ENCODE measurements around the gene FREY1. TPM values are rescaled to one million over a fixed set of nuclear protein-coding genes. Genes with fewer than 3 reads are reported as not detected.

Gene FREY1
- total and polyA plus RNA-seq, 4 donors, result 0.15 to 0.67 (median 0.39) TPM

DNA sequence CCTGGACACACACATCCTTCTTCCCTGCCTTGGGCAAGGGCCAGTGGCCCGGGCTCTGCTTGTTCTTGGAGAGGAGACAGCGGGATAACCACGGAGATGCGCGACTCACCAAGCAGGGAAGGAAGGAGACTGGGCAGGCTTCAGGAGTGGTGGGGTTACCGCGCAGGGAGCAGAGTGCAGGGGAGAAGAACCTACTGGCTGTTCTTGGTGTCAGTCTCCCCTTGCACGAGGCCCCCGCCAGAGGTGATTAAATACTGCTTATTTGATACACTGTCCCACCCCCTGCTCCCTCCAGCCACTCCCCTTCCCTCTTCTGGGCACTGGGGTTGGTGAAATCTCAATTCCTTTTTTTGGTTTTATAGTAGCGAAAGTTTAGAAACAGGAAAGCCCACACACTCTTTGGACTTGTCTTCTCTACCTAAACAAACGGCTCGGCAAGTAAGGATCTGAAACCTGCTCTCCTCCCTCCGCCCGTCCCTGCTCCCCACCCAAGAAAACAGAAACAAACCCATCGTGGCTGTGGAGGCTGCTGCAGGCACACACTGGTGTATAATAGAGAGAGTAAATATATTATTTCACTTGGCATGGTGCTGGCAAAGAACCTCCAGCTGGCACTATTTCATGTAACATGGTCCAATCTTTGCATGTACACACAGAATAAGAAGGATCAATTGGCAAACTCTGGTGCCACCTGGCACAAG lies 26.2 kb upstream of the FREY1 start:
- ATAC-seq (ENCODE audit: insufficient read depth, low FRiP score), result no peak
- no peaks in the 10 kb centered on the region for H3K27me3 ChIP-seq (ENCODE audit: control insufficient read depth in 3 of 3, insufficient read depth in 3 of 3, low read length in 2 of 3)
- peaks cover 6 to 39% (median 13%) of the 10 kb centered on the region in 4 donors for H3K36me3 ChIP-seq (ENCODE audit: control insufficient read depth in 4 of 4, insufficient read depth in 4 of 4, low read length in 4 of 4)
- no peak overlapping the region for H3K9ac ChIP-seq (ENCODE audit: insufficient read depth in 1 of 2, low read length in 2 of 2)
- H3K4me1 ChIP-seq (ENCODE audit: control insufficient read depth in 5 of 5, insufficient read depth in 5 of 5, low read length in 5 of 5), result peaks cover 0 to 6% (median 0%) of the 10 kb centered on the region in 5 donors
- no peak overlapping the region for H3K27ac ChIP-seq (ENCODE audit: low read depth in 1 of 2, low read length in 1 of 2)
- no peak overlapping the region for H3K4me3 ChIP-seq
- DNase-seq, result no peak
- 58 to 67% methylated on average over 15 of the region's 15 CpGs for WGBS, 2 donors
- H3K9me3 ChIP-seq (ENCODE audit: control insufficient read depth in 4 of 4, insufficient read depth in 3 of 4, low read length in 3 of 4), result no peaks in the 10 kb centered on the region
- TF ChIP-seq, protein P1, sequence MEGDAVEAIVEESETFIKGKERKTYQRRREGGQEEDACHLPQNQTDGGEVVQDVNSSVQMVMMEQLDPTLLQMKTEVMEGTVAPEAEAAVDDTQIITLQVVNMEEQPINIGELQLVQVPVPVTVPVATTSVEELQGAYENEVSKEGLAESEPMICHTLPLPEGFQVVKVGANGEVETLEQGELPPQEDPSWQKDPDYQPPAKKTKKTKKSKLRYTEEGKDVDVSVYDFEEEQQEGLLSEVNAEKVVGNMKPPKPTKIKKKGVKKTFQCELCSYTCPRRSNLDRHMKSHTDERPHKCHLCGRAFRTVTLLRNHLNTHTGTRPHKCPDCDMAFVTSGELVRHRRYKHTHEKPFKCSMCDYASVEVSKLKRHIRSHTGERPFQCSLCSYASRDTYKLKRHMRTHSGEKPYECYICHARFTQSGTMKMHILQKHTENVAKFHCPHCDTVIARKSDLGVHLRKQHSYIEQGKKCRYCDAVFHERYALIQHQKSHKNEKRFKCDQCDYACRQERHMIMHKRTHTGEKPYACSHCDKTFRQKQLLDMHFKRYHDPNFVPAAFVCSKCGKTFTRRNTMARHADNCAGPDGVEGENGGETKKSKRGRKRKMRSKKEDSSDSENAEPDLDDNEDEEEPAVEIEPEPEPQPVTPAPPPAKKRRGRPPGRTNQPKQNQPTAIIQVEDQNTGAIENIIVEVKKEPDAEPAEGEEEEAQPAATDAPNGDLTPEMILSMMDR (IDR thresholded peaks at IDR 0.05; ENCODE audit: control extremely low read depth, extremely low read depth), result no peak

DNA sequence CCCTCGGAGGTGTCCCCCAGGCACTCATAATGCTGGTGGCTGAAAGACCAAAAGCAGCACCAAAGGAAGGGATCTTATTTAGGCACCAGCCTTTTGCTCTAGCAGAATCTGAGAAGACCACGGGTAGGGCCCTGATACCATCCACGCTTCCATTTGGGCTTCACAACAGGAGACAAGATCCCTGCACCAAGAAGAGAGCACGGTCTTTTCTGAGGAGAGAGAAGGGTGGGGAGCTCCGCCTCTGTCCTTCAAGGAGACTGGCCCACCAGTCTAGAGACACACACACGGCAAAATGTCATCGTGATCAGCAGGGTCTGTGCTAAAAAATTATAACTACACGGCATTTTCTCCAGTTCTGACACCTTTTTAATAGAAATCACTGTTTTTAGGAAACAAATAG lies 25.1 kb upstream of the FREY1 start:
- TF ChIP-seq, protein P1 (IDR thresholded peaks at IDR 0.05; ENCODE audit: control extremely low read depth, extremely low read depth), result no peak
- DNase-seq (no peak), ATAC-seq (ENCODE audit: insufficient read depth, low FRiP score) (no peak)
- WGBS, 2 donors, result 90 to 94% methylated on average over 8 of the region's 8 CpGs
- Histone ChIP-seq H3K36me3 (ENCODE audit: control insufficient read depth in 4 of 4, insufficient read depth in 4 of 4, low read length in 4 of 4) (peaks cover 6 to 36% (median 12%) of the 10 kb centered on the region in 4 donors), H3K27me3 (ENCODE audit: control insufficient read depth in 3 of 3, insufficient read depth in 3 of 3, low read length in 2 of 3) (no peaks in the 10 kb centered on the region), H3K27ac (ENCODE audit: low read depth in 1 of 2, low read length in 1 of 2) (no peak overlapping the region), H3K9ac (ENCODE audit: insufficient read depth in 1 of 2, low read length in 2 of 2) (no peak overlapping the region), H3K9me3 (ENCODE audit: control insufficient read depth in 4 of 4, insufficient read depth in 3 of 4, low read length in 3 of 4) (no peaks in the 10 kb centered on the region), H3K4me3 (no peak overlapping the region), H3K4me1 (ENCODE audit: control insufficient read depth in 5 of 5, insufficient read depth in 5 of 5, low read length in 5 of 5) (peaks cover 0 to 6% (median 0%) of the 10 kb centered on the region in 5 donors)

DNA sequence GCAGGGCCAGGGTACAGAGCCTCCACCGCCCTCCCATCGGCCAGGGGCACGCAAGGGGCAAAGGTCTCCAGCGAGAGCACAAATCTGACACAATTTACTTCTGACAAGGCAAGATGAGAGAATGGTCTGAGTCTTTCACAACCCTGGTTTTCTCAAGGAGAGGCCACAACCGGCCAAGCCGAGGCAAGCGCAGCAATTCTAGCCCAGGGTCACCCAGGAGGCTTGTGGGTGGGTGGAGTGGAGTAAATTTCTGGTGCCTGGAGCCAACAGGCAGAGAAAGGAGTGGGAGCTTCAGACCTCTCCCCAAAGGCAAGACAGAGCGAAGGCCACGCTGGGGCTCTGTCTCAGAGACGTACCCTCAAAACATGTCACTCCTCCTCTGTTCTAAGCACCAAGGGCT lies 24.7 kb upstream of the FREY1 start:
- H3K4me3 ChIP-seq, result no peak overlapping the region
- DNase-seq (no peak), ATAC-seq (ENCODE audit: insufficient read depth, low FRiP score) (no peak)
- no peak overlapping the region for H3K27ac ChIP-seq (ENCODE audit: low read depth in 1 of 2, low read length in 1 of 2)
- H3K4me1 ChIP-seq (ENCODE audit: control insufficient read depth in 5 of 5, insufficient read depth in 5 of 5, low read length in 5 of 5), result peaks cover 0 to 6% (median 0%) of the 10 kb centered on the region in 5 donors
- no peak overlapping the region for H3K9ac ChIP-seq (ENCODE audit: insufficient read depth in 1 of 2, low read length in 2 of 2)
- TF ChIP-seq, protein P1 (IDR thresholded peaks at IDR 0.05; ENCODE audit: control extremely low read depth, extremely low read depth), result no peak
- 85 to 88% methylated on average over 10 of the region's 10 CpGs for WGBS, 2 donors
- no peaks in the 10 kb centered on the region for H3K27me3 ChIP-seq (ENCODE audit: control insufficient read depth in 3 of 3, insufficient read depth in 3 of 3, low read length in 2 of 3)
- H3K9me3 ChIP-seq (ENCODE audit: control insufficient read depth in 4 of 4, insufficient read depth in 3 of 4, low read length in 3 of 4), result no peaks in the 10 kb centered on the region
- H3K36me3 ChIP-seq (ENCODE audit: control insufficient read depth in 4 of 4, insufficient read depth in 4 of 4, low read length in 4 of 4), result peaks cover 6 to 36% (median 12%) of the 10 kb centered on the region in 4 donors

Measured in lung (tissue), 12 donors.